GM19043 (cell line): Measurements from ENCODE around the gene FBXO30.
A peak's percentile ranks its signal among the peaks of the same experiment; 100 is the strongest.

ENCODE experiments used
- ATAC-seq: cut with Tn5 transposase; IDR thresholded peaks from one replicate; pipeline ENCODE4 v1.9.1; 2021; ENCODE audit warnings: low read depth; ENCODE audit not compliant: unreplicated experiment

Gene FBXO30, protein sequence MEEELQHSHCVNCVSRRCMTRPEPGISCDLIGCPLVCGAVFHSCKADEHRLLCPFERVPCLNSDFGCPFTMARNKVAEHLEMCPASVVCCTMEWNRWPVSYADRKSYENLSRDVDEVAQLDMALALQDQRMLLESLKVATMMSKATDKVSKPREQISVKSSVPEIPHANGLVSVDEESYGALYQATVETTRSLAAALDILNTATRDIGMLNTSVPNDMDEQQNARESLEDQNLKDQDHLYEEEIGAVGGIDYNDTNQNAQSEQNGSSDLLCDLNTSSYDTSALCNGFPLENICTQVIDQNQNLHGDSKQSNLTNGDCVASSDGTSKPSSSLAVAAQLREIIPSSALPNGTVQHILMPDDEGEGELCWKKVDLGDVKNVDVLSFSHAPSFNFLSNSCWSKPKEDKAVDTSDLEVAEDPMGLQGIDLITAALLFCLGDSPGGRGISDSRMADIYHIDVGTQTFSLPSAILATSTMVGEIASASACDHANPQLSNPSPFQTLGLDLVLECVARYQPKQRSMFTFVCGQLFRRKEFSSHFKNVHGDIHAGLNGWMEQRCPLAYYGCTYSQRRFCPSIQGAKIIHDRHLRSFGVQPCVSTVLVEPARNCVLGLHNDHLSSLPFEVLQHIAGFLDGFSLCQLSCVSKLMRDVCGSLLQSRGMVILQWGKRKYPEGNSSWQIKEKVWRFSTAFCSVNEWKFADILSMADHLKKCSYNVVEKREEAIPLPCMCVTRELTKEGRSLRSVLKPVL

DNA sequence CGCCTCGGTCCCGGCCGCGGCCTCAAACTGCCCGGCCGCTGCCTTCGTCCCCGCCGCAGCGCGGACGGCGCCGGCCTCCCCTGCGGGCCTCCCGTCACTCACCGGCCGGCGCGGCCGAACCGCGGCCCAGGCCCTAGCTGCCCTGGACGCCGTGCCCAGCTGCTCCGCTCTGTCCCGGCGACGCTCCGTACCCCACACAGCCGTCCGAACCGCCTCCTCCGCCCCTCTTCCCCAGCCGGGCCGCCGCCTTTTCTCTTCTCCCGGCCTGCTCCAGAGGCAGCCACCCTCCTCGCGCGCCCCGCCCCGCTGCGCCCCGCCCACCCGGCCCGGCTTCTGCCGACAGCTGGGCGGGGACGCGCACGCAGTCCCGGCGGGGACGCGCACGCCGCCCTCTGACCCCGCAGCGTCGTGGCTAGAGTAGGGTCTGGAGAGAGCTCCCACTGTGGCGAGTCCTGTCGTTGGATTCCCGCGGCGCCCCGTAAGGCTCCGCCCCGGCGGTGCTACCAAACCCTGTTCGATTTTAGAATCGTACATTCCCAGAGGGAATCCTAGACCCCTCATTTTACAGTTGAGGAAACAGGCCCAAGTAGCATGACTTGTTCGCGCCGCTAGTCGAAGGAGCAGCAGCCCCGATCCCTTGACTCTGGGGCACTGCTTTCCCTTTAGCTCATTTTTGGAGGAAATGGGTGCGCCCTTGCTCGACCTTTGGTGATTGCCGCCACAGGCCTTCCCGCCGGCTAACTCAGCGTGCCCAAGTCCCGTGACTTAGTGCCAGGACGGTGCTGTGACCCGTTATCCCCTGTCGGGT, at the start of gene FBXO30:
FBXO30 (minus strand) TSS at position 295 of the 808 bp plus-strand sequence. CDS start 8,390 bp downstream, outside the sequence.
- peak; percentile 60 for ATAC-seq

DNA sequence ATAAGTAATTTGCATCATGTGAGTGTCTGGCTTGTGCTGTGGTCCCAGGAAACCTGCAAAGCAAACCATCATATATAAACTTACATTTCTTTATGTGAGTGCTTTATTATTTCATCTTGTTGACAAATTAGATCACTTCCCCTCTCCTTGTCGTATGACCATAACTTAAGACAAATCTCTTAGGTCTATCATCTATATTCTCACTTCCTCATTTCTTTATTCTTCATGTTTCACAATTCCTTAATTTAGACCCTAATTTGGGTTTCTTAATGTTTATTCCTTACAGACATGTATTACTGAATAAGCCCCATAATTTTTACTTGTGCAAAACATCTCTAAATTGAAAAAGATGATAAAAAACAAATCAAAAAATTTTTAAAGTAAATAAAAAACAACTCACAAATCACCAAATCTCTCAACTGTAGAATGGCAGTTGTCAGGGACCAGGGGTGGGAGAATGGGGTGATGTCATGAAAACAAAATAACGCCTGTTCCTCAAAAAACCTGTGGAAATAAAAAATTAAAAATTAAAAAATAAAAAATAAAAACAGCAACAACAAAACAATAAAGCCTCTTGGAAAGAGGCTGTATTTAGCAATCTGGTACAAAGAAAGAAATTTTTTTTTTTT, 49.5 kb upstream of the FBXO30 start:
- peak; percentile 45 for ATAC-seq

DNA sequence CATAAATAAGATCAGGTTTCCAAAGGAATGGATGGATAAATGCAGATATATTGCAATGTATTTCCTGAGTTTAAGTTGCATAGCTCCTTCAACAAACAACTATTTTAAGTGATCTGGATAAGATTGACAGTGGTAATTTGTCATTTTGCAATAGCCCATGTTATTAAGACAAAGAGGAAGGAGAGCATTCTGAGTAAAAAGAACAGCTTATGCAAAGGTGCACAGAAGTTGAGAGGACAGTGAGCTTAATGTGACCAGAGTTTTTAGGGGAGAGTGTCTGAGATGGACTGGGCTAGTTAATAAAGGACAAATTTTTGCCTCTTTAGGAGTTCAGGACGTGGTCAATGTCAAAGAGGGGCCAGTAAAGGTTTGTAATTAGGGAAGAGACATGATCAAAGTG, 48.8 kb upstream of the FBXO30 start:
- no peak for ATAC-seq

DNA sequence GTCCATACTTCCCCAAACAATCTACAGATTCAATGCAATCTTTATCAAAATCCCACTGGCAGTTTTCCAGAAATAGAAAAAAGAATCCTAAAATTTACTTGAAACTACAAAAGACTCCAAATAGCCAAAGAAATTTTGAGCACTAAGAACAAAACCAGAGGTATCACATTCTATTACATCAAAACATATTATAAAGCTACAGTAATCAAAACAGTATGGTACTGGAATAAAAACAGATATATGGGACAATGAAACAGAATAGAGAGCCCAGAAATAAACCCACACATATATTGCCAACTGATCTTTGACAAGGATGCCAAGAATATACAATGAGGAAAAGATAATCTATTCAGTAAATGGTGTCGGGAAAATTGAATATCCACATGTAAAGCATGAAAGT, 46.0 kb upstream of the FBXO30 start:
- ATAC-seq = no peak

DNA sequence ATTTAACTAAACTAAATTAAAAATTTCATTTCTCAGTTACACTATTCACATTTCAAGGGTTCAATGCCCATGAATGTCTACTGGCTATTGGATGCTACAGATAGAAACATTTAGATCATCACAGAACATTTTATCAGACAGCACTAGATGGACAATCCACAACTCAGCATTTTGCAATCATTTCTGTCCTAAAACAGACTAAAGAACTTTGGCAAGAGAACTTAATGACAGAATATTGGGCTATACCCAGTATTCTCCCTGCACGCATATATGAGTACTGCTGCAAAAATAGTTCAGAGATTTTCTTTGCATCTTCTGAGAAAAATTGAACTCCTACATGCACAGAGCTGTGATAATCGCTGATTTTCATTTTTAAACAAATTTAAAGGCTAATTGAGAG, 36.1 kb upstream of the FBXO30 start:
- no peak for ATAC-seq

DNA sequence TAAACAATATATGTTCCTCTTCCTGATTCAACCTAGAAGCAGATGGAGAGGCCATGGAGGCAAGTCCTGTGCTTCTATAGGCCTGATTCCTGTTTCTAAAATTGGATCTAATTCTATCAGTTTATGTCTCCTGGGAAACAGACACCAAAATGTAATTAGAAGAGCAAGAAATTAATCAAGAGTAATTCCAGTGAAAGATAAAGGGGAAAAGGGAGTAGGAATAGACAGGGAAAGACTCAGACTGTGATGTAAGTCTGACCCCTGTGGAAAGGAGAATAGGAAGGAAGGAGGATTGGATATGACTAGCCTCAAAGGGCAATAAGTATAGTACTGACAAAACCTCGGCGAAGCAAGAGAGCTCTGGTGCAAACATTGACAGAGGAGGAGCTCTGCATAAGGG, 33.9 kb upstream of the FBXO30 start:
- no peak for ATAC-seq

DNA sequence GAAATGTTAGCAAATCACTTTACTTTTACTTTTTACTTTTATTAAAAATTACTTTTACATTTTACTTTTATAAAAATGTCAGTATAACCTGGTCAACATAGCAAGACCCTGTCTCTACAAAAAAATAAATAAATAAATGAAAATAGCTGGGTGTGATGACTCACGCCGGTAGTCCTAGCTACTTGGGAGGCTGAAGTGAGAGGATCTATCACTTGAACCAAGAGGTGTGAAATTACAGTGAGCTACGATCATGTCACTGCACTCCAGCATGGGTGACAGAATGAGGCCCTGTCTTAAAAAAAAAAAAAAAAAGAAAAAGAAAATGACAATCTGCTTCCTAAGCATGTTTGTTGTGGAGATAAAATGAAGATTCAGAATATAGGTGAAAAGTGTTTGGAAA, 31.0 kb upstream of the FBXO30 start:
- ATAC-seq = no peak

DNA sequence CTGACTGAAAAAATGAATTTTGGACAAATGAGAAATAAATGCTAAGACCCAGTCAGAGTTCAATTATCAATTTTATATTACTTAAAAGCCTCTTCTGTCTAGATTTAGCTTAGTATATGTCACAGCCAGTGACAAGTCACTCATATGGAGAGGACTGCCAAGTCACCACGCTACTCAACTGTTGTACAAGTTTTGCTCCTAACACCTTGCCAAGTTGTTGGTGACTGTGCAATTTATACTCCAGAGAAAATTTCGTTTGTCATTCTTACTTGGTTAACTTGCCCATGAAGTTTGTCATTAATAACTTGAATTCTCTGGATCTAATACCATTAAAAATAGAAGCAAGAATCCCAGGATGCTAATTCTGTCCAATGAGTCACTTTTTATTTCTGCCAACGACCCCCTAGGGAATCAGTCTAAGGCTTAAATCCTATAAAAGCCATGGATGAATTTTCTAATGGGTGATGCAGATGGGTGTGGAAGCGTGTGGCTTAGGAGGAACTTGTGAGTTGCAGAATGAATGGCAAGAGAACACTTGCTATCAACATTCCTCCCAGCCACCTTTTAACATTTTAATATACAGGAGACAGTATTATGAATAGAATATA, 30.4 kb upstream of the FBXO30 start:
- no peak for ATAC-seq

DNA sequence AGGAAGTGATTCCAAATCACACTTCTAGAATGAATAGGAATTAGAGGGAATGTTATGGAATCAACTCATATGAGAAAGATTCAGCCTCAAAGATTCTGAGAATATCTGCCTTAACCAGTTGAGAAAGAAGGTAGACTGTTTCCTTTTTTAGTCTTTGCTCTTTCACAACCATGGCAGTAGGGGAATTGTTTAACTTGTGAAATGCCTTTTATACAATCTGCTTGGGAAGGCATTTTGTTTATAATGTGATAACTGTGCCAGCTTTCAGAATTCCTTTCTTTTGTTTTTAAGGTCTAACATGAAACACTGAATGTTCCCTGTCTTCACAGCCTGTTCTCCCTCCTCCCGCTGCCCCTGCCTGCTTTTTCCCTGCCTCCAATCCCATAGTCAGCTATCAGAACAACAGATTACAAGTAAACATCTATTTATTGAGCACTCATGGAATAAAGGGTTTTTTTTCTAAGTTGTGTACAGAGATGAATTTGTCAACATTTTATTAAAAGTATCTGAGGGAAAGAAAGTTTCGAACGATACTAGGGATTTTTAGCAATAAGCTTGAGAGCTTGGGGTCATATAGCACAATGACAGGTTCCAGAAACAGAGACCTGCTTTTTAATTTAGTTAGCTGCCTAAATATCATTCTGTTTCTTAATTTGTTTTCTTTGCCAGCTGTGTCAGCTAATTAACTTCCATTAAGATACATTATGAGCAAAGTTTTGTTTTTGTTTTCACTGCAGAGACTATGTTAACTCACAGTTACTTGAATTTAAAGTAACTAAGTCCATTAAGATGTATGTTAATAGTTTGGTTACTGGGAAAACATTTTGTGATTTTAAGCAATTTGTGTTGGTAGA, 28.3 kb upstream of the FBXO30 start:
- no peak for ATAC-seq

DNA sequence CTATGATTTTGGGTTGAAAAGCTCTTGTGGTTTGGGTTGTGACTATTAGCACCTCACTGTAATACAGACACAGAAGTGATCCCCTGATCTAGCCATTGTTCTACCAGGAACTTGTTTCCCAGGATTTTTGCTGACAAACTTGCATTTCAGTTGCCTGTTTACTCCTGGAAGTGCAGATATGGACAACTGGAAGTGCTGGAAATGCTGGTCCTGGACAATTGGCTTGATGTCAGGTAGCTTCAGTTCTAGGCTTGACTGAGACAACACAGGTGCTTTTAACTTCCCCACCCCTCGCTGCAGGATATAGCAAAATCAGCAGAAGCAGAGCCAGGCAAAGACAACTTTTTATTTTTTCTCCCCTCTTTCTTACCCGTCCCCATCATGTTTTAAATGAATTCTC, 27.1 kb upstream of the FBXO30 start:
- no peak for ATAC-seq

DNA sequence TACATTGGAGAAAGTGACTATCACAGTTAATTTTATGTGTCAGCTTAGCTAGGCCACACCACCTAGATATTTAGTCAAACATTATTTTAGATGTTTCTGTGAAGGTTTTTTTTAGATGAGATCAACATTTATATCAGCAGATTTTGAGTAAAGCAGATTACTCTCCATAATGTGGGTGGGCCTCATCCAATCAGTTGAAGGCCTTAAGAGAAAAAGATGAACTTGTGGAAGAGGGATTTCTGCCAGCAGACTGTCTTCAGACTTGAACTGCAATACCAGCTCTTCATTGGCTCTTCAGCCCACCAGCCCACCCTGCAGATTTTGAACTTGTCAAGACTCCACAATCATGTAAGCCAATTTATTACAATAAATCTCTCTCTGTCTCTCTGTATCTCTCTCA, 25.1 kb upstream of the FBXO30 start:
- no peak for ATAC-seq

DNA sequence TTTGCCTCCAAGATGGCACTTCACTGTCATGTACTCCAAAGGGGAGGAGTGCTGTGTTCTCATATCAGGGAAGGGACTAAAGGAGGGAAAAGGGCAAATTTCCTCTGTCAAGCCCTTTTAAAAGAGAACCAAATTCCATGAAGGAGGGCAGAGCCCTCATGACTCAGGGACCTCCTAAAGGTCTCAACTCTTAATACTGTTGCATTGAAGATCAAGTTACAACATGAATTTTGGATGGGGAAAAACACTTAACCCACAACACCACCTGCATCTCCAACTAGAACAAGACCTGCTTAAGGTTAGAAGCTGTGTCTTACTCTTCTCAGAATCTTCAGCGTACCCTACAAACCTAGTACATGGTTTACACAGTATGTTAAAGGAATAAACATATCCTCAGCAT, 23.7 kb upstream of the FBXO30 start:
- ATAC-seq = no peak

DNA sequence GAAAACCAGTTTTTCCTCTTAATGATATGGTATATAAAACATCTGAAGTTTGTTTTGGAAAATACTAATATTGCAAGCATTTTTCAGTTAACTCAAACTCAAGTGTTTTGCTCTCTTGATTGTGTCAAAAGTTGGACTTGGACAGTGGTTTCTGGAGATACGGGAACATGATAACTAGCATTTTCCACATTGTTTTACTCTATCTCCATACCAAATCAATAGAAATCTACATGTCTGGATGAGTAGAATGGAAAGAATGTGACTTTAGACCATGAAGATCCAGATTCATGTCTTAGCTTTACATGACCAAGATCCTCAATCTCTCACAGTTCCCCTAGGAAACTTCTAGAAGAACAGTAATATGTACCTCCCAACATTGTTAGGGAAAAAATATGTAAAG, 22.2 kb upstream of the FBXO30 start:
- no peak for ATAC-seq

DNA sequence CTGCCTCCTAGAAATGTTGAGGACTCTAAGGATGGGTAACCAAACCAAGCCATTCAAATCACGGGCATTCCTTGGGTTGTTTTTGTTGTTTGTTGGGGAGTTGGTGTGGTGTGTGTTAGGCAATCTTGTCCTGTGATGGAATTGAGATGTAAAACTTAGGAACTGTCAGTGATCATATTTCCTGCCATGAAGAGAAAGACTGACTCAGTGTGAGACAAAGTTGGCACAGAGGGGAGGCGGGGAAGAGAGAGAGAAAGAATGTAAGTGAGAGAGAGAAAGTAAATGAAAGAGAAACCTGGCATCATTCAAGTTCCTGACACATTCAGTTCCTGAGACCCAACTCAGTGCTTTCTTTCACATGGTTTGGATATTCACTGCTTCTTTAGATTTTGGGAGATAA, 21.6 kb upstream of the FBXO30 start:
- no peak for ATAC-seq

DNA sequence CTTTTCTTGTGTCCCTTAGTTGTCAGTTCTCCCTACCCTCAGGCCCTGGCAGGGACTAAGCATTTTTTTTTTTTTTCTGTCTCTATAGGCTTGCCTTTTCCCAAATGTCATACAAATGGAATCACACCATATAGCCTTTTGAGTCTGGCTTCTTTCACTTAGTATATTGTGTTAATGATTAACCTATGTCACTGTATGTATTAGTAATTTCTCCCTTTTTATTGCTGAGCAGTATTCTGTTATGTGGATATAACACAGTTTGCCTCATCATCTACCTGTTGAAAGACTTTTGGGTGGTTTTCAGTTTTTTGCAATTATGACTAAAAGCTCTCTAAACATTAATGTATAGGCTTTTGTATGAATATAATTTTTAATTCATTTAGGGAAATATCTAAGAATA, 16.0 kb upstream of the FBXO30 start:
- ATAC-seq = no peak

DNA sequence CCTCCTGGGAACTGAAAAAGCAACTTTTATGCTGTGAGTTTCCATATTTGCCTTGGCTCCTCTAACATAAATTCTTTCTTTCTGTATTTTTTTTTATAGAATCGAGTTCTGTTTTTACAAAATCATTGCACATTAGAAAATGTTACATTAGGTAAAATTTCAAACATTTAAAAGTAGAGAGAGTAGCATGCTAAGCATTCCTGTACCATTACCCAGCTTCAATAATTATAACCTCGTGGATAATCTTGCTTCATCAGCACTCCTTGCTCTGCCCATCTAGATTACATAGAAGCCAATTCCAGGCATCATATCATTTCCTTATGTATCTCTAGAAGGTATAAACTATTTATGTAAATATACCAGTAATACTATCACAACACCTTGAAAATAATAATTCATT, 15.4 kb upstream of the FBXO30 start:
- no peak for ATAC-seq

DNA sequence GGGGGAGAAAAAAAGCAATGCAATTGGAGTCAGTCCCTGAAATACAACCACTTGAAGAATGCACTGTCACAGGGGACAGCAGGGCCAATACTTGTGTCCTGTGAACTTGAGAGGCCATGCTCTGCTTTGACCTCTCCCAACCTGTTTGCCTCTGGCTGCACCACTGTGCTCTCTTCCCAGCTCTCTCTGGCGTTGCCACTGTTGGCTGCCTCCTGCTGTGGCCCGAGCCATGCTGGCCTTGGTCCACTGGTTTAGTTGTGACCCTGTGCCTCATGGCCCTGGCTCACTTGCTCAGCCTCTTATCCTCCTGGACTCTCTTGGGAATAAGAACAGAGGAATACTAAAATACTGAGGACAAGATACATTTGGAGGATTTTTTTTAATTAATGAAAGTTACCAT, 14.5 kb upstream of the FBXO30 start:
- ATAC-seq = no peak

DNA sequence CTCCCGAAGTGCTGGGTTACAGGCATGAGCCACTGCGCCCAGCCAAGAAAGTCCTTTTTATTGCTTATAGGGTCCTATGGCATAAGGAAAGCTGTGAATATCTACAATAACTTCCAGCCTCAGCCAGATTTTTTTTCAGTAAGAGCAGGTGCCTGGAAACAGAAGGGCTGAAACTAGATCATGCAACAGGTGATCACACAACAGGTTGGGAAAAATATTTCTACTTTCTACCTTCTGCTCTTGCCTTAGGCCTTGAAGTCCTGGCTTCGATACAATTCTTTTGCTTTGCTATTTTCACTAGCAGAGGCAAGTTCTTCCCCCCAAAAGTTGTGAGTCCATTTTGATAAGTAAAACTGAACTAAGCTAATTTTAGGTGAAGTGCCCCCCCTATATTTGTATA, 9.7 kb upstream of the FBXO30 start:
- ATAC-seq = no peak

DNA sequence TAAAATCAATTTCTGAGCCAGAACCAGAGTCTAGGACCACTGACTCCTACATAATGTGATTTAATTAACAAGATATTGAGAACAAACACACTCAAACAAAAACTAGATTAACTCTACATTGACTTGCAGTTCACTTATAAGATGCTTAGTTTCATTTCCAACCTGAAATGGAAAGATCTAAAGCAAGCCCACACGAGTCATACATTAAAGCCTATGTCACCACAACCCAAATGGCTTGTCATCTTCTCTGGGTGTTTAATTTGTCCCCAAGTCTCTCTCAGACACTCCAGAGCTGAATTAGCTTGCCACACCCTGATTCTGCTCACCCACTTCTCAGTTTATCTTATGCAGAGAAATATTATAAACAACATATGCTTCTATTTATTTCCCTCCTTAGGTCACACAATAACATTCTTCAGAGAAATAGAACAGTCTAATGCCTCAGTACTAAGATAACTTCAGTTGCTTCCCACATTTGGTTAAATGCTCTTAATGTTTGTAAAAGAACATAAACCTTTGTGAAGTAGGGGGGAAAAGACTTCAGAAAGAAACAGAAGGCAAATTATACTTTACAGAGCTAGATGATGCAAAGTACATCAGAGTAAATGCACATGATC, 8.8 kb upstream of the FBXO30 start:
- no peak for ATAC-seq
